GM12874 (cell line): ENCODE results near the gene SPEM3.
A peak's percentile ranks its signal among the peaks of the same experiment; 100 is the strongest.

Source experiments
- TF ChIP-seq, protein P1 (sequence below): IDR thresholded peaks from 2 replicates; pipeline ENCODE4 v1.5.1; 2011; ENCODE audit warnings: low read depth, mild to moderate bottlenecking, control low read depth, low read length, moderate library complexity; ENCODE audit not compliant: insufficient read depth

The SPEM3 gene

DNA sequence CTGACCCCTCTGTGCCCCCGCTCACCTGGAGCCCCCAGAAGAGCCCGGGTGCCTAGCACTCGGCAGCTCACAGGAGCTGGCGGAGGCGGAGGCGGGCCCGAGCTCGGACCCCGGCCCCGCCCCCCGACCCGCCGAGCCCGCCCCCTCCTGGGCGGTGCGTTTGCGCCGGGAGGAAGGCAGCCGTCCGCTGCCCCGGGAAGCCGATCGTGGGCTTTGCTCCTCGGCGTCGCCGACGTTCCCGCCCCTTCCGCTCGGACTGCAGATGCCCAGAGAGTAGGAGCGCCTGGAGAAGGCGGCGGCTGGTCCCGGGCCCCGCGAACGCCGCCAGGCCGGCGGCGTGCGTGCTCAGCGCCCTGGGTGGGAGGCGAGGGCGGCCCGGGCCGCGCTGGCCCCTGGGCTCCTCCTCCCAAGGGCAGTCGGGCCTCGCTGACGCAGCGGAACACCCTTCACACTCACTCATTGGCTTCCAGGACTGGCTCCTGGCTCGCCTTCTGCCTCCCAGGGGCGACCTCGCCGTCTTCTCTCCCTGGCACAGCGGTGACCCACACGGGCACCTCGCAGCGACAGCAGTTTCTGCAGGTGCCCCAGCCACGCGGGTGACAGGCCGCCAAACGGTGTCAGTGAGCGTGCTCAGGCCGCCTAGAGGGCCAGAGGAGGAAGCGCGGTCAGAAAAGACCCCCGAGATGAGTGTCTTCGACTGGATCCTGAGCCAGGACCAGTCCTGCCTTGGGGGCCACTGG, 34.0 kb upstream of the SPEM3 start, which contains the start of gene PLSCR3:
PLSCR3 (minus strand) TSS at position 74 of the 740 bp plus-strand sequence. CDS start 415 bp downstream, outside the sequence.
- TF ChIP-seq, protein P1, sequence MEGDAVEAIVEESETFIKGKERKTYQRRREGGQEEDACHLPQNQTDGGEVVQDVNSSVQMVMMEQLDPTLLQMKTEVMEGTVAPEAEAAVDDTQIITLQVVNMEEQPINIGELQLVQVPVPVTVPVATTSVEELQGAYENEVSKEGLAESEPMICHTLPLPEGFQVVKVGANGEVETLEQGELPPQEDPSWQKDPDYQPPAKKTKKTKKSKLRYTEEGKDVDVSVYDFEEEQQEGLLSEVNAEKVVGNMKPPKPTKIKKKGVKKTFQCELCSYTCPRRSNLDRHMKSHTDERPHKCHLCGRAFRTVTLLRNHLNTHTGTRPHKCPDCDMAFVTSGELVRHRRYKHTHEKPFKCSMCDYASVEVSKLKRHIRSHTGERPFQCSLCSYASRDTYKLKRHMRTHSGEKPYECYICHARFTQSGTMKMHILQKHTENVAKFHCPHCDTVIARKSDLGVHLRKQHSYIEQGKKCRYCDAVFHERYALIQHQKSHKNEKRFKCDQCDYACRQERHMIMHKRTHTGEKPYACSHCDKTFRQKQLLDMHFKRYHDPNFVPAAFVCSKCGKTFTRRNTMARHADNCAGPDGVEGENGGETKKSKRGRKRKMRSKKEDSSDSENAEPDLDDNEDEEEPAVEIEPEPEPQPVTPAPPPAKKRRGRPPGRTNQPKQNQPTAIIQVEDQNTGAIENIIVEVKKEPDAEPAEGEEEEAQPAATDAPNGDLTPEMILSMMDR, result peak; percentile 64

DNA sequence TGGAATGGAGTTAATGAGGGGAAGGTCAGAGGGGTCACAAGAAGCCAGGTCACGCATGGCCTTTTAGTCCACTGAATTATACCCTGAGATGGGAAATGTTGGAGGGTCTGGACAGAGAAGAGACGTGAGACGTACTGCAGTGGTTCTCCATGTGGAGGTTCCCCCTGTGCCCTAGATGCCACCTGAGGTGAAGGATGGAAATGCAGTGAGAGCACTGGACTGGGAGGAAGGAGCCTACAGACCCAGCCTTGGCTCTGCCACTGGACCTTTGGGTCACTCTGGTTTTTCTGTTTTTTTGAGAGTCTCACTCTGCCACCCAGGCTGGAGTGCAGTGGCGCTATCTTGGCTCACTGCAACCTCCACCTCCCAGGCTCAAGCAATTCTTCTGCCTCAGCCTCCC, 32.5 kb upstream of the SPEM3 start:
- TF ChIP-seq, protein P1, result no peak

DNA sequence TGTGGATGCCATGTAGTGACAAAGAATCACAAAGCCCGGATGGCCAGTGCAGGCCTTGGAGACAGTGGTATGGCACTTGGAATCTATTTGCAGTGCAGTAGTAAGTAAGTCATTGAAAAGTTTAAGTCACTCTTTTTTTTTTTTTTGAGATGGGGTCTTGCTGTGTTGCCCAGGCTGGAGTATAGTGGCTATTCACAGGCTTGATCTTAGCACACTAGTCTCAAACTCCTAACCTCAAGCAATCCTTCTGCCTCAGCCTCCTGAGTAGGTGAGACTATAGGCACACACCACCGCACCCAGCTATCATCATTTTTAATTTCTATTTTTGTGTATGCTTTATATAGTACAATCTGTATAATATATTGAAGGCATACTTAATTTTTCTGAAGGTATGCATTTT, 30.0 kb upstream of the SPEM3 start:
- TF ChIP-seq, protein P1, result no peak

DNA sequence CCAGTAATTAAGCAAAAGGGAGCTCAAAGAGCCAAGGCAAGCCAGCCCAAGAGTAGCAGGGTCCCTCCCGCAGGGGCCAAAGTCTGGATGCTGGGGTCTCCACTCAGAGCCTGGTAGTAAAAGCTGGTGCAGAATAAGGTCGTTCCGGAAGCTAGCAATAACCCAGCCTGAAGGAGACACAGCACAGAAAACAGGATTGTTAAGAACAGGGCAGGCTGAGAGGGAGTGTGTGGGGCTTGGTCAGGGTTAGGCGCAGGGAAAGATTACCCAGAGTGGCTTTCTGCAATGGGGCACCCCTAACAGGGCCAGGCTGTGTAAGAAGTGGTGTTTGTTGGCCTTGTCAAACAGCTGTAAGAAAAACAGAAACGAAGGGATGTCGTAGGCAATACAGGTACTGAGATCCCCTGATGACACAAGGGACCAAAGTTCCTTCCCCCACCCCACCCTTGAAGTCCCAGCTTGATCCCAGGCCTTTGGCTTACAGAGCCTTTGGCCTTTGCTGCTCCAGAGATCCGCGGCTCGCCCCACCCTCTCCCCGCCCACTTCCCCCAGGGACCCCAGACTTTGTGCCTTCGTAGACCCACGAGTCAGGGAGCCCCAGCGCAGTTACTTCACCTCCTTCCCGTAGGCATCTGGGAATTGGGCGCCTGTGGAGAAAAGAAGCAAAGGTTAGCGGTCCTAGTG, 25.5 kb upstream of the SPEM3 start:
- TF ChIP-seq, protein P1, result no peak

DNA sequence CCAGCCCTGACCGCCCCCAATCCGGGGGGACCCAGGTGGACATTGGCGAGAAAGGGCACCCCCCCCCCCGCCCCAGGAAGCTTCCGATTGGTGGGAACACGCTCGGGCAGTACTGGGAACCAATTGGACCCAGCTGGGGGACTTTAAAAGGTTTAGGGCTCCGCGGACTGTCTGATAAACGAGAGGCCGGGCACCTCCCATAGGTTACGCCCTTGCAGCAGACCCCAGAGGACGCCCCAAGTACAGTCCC, 25.0 kb upstream of the SPEM3 start:
- TF ChIP-seq, protein P1, result no peak

DNA sequence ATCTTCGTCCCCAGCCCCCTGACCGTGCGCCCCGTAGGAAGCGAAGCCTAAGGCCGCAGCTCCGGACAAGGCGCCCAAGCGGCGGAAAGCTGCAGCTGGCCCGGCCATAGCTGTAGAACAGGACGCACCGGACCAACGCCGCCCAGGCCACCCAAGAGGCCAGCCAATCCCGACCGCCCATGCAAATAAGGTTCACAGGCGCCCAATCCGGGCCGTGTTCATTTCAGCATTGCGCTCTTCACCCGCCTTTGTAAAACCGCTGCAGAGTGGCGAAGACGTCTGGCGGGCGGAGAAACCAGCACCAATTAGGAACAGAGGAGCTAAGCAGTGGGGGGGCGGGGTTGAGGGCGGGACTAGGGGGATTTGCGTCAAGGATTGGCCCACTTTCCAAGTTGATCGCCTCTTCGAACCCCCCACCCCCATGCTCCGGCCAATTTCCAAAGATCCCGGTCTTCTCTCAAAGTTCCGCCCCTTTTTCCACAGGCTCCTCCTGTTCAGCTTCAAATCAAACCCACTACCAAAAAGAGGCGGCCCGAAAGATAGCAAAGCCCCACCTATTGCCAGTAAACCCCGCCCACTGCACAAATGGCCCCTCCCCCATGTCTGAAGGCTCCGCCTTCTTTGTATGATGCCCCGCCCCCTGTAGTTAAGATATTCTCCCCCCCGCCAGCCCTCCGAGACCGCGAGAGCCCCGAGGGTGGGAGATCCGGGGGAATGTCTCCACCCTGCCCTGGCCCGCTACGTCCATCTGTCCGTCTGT, 24.5 kb upstream of the SPEM3 start, which contains the start of gene TMEM256:
TMEM256 (minus strand) TSS at position 121 of the 760 bp plus-strand sequence; CDS start at position 108, 13 bp downstream.
- TF ChIP-seq, protein P1, result no peak

DNA sequence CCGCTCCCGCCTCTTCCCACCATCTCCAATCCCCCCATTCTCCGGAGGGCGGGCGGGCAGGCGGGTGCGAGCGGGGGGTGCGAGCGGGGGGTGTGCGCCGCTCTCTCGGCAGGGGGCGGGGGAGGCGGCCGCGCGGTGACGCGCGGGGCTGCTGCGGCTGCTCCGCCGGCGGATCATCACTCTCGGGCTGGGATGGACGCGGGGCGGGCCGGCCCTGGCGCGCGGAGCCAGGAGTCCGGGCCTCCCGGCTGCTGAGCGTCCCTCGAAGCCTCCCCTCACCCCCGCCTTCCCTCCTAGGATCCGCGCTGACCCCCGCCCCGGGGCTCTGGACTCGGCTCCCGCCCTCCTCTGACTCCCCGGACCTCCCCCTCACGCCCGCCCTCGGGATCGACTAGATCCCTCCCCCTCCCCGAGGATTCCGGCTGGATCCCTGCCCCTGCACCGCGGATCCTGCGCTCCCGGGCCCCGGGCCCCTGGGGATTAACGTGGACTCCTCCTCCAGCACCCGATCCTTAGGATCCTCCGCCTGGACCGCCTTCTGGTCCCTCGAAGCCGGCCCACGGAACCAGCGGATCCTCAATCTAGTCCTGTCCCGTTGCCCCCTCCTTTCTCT, 23.8 kb upstream of the SPEM3 start:
- TF ChIP-seq, protein P1, result no peak
